Tongue (tissue), 2 donors: ENCODE results near the gene TBC1D9. TPM values are rescaled to one million over a fixed set of nuclear protein-coding genes. Genes with fewer than 3 reads are reported as not detected.
A peak's percentile ranks its signal among the peaks of the same experiment; 100 is the strongest.
"Not testable (repeated sequence)": the region's sequence is repeated elsewhere in the genome, so short reads cannot be mapped to it uniquely, and the experiment has no call there.

Source experiments
- DNase-seq: peaks from one replicate; pipeline ENCODE4 v3.0.0-alpha.2; 2015
- total RNA-seq: library from RNA; depleted of rRNA; stranded (reverse); fragments of >200 nt; gene quantifications from one replicate; pipeline ENCODE4 v1.2.3, GENCODE V29; 2014

Gene TBC1D9
- total RNA-seq, 1 donor from 2014 or later, result 30.0 TPM

GRCh38 chr4:140753329-140753728 is 2.9 kb downstream of the TBC1D9 start:
- no peak for DNase-seq

GRCh38 chr4:140752291-140753068 is 3.7 kb downstream of the TBC1D9 start:
- no peak for DNase-seq

DNA sequence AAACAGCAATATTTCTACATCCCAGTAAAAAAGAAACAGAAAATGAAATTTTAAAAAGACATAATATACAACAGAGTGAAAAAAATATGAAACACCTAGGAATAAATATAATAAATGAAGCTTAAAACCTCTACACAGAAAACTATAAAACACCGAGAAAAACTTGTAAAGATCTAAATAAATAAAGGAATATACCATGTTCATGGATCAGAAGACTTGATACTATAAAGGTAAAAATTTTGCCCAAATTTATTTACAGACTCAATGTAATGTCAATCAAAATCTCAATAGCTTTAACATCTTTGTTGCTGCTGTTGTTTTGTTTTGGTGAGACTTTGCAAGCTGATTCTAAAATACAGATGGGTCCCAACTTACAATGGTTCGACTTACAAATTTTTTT is 5.7 kb downstream of the TBC1D9 start:
- no peak for DNase-seq

- DNase-seq, result no peak
These were observed 8.0 kb downstream of the TBC1D9 start for GRCh38 chr4:140748171-140748570.

DNA sequence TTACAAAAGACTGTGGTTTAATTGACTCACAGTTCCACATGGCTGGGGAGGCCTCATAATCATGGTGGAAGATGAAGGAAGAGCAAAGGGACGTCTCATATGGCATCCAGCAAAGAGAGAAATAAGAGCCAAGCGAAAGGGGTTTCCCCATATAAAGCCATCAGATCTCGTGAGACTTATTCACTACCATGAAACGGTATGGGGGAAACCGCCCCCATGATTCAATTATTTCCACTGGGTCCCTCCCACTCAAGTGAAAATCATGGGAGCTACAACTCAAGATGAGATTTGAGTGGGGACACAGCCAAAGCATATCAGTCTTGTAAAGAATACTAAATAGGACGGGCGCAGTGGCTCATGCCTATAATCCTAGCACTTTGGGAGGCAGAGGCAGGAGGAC is 9.6 kb downstream of the TBC1D9 start:
- DNase-seq, result not testable (repeated sequence)

GRCh38 chr4:140744421-140744820 is 11.8 kb downstream of the TBC1D9 start:
- DNase-seq, result no peak

DNA sequence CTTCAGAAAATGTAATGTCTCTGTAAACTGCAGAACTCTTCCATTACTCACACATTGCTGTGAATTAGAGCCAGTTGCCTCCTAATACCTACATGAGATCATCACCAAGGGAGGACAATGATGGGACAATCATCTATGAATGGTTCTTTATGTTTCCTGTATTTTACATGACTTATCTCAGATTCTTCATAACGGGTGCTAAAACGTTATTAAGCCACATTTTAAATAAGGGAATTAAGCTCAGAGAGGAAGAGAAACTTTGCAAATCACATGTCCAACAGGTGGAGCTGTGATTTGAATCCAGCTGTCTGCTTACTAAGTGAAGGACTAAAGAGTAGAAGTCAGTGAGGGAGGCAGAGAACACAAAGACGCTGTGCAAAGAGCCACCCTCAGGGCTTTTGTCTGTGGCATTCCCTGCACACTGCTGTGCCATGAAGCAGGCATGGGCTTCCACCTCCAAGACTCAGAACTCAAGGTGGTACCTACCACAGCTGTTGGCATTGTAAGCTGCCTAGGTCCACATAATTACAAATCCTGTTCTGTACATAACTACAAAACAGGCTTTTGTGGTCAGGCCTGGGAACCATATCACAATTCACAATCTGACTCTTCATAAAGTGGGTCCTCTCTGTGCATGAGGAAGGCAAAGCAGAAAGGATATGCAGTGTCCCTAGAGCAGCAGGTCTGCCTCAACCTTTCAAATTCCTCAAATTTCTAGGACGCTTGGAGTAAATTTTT is 12.8 kb downstream of the TBC1D9 start:
- peak; percentile 60 for DNase-seq

- no peak for DNase-seq
These were observed 13.4 kb downstream of the TBC1D9 start for GRCh38 chr4:140742838-140743193.

- no peak for DNase-seq
These were observed 15.1 kb downstream of the TBC1D9 start for GRCh38 chr4:140740906-140741670.

GRCh38 chr4:140740422-140740821 is 15.8 kb downstream of the TBC1D9 start:
- no peak for DNase-seq

GRCh38 chr4:140739971-140740370 is 16.2 kb downstream of the TBC1D9 start:
- DNase-seq, result no peak

DNA sequence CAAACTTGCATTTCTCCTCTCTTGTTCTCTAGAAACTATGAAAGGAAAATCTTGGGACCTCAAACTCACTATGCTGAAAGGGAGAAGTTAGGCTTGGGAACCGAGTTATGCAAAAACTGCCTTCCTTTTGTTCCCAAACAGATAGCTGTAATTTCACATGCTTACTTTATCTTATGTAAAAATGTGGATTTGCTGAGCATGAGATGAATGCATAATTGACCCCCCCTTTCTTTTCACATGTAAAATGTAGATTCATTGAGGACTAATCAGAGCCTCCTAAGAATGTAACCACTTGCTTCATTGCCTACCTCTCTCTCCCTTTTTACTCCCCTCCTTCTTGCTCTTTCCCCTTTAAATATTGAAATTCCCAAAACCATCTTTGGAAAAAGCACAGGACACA is 18.0 kb downstream of the TBC1D9 start:
- no peak for DNase-seq

- no peak for DNase-seq
These were observed 19.4 kb downstream of the TBC1D9 start for GRCh38 chr4:140736669-140737343.

DNA sequence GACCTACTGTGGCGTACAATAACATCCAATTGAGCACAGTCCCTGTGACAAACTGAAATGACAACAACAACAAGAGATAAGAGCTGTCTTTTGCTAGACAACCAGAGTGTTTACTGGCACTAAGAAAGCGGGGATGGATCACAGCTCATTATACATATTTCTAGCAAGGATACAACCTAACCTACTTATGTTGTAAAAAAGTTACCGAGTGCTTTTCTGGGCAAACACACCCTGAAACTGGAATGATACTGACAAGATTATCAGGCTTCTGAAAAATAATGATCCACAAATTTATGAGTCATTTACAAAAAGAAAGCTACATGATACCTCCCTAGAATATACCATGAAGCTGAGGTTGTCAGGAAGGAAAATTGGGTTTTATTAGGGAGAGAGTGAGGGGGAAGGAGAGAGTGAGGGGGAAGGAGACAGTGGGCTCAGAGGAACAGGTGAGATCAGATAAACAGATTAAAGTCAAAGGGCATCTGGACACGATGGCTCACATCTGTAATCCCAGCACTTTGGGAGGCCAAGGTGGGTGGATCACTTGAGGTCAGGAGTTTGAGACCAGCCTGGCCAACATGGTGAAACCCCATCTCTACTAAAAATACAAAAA is 20.3 kb downstream of the TBC1D9 start:
- no peak for DNase-seq

GRCh38 chr4:140735317-140735716 is 20.9 kb downstream of the TBC1D9 start:
- DNase-seq, result no peak

DNA sequence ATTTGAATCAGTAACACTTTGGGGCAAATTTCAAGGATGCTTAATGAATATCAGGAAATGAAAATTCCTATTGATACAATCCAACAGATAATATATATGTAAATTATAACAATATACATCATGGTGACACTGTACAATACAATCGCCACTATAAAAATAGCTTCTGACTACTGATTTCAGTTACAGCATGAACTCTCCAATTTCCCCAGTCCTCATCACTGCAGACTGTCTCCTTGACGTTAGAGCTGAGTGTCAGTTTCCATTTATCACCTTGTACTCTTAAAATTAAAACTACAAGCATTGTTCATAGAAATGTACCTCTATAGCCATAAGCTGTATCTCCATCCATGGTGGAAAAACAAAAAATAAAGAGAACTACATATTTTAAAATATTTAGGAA is 23.4 kb downstream of the TBC1D9 start:
- no peak for DNase-seq

DNA sequence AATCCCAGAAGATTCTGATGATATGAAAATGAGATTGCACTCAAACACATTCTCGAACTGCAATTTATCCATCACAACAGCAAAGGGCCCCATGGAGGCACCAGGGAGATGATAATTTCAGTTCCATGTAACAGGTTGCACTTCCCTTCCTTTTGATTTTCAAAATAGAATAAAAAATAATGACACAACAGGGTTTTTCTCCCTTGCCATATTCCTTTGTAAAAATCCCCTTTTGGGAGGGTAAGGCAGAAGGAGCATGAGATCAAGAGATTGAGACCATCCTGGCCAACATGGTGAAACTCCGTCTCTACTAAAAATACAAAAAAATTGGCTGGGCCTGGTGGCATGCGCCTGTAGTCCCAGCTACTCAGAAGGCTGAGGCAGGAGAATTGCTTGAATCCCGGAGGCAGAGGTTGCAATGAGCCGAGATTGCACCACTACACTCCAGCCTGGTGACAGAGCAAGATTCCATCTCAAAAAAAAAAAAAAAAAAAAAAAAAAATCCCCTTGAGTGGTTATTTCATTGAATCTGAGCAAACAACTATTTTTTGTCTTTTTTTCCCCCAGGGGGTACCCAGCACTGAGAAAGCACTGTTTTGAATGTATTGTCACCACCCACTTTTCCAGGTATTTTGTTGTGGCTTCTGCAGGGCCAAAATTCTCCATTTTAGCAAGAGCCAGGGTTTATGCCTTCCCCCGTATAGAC is 26.7 kb downstream of the TBC1D9 start:
- DNase-seq, result no peak

- no peak for DNase-seq
These were observed 29.2 kb downstream of the TBC1D9 start for GRCh38 chr4:140726776-140727500.

DNA sequence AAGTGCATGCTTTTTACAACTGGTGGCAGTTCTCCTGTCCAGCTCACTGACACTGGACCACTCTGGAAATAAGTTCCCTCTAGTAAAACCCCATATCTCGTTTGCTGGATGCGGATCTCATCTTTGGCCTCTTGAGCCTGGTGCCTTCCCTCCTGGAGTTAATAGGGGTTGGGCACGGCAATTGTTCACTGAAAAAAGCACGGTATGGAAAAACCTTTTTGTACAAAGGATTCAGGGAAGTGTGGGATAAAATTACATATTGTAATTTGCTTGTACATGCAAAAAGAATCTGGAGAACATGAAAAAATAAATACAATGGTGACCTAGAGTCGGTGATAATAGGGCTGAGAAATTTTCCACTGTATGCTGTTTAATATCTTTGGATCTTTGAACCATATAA is 30.6 kb downstream of the TBC1D9 start:
- no peak for DNase-seq

DNA sequence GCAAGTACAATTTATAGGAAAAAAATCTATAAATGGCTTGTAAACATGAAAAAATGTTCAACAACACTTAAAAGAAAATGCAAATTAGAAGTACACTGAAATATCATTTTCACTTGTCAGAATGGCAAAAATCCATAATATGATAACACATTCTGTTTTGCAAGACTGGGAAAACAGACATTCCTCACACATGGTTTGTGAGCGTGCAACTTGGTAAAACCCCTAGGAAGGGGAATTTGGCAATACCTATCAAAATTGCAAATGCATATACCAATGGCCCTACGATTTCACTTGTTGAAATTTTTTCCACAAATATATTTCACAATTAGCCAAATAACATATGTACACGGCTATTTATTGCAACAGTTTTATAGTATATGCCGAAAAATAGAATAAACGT is 31.4 kb downstream of the TBC1D9 start:
- no peak for DNase-seq
